Jurkat, Clone E6-1 (cell line): ENCODE measurements around the gene ATP1B3.
"Not testable (repeated sequence)": the region's sequence is repeated elsewhere in the genome, so short reads cannot be mapped to it uniquely, and the experiment has no call there.

Experiments used
- DNase-seq: peaks from one replicate; pipeline ENCODE4 v3.0.0-alpha.2; 2011; ENCODE audit warnings: low read depth, low spot score
- H3K4me3 ChIP-seq: 2 replicates; pipeline ENCODE4 v1.5.1; 2011; ENCODE audit warnings: mild to moderate bottlenecking, low read length, control low read depth, moderate library complexity

The ATP1B3 gene

GRCh38 chr3:141858312-141858711, 18.1 kb upstream of the ATP1B3 start:
- DNase-seq: no peak
- no peak overlapping the region for H3K4me3 ChIP-seq

DNA sequence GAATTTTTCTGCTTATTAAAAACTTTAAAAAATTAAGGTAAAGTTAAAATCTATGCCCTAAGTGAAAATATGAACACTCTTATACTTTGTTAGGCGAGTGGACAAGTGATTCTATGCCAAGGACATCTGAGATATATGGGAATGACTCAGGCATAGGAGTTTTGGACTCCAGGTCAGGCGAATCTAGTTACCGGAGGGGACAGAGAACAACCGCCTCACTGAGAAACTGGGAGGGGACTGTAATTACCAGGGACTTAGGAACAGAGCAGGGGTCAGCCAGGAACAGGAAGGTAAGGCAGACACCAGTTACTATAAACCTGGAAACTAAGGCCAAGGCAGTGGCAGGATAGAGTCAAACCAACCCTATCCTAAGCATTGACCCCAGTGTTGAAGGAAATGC, 16.8 kb upstream of the ATP1B3 start:
- DNase-seq: no peak

GRCh38 chr3:141860086-141860669, 16.3 kb upstream of the ATP1B3 start:
- H3K4me3 ChIP-seq: no peak overlapping the region
- no peak for DNase-seq

More for the DNA sequence above, 16.8 kb upstream of the ATP1B3 start:
- no peak overlapping the region for H3K4me3 ChIP-seq

DNA sequence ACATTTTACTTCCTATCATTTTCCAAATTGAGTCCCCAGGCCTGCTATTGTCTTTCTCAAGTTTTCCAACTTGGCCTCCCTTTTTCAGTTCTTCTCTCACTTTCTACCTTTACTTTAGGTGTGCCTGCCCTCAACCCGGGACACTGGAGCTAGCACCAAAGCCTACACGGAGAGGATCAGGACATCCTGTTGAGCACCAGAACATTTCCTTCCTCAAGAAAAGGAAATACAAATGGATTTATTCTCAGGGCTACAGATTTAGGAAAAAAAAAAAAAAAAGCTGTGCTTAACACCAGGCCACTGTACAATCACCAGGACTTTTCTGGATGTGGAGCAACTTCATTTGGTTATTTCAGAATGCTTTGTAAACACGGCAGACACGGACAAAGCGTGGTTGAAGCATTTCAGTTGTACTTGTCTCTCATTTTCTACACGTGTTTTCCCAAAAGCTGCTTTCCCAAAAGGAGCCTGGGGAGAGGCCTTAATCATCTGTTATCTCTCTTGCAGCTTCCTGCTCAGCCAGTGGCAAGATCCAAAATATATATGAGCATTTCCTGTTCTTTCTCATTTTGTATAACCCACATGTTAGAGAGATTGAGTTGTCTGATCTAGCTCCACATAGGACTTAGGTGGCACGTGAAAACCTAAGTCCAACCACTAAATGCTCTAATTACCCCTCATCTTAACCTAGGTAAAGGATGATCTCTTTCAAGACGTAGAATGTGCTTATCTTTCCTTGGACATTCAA, 15.5 kb upstream of the ATP1B3 start:
- H3K4me3 ChIP-seq: no peak overlapping the region
- DNase-seq: peak; percentile 24

- no peak overlapping the region for H3K4me3 ChIP-seq
- no peak for DNase-seq
Measured at GRCh38 chr3:141862279-141862816, 14.1 kb upstream of the ATP1B3 start.

DNA sequence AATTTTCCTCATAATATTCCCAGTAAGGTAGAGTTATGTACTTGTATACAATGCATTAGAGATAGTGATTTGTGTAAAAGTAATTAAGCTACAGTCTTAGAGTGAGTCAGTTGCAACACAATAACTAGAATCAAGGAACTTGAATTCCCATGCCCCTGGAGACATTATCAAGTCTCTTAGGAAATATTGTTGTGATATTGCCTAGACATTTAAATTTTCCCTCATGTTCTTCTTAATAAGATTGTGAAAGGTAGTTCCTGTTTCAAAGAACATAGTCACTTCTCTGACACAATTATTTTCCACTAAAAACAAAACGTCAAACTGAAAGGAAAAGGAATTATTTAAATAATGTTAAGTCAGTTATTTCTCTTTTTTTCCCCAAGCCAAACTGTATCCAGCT, 13.0 kb upstream of the ATP1B3 start:
- no peak overlapping the region for H3K4me3 ChIP-seq
- no peak for DNase-seq

GRCh38 chr3:141864281-141864970, 12.0 kb upstream of the ATP1B3 start:
- no peak overlapping the region for H3K4me3 ChIP-seq
- DNase-seq: no peak

GRCh38 chr3:141865101-141865500, 11.3 kb upstream of the ATP1B3 start:
- H3K4me3 ChIP-seq: no peak overlapping the region
- DNase-seq: no peak

DNA sequence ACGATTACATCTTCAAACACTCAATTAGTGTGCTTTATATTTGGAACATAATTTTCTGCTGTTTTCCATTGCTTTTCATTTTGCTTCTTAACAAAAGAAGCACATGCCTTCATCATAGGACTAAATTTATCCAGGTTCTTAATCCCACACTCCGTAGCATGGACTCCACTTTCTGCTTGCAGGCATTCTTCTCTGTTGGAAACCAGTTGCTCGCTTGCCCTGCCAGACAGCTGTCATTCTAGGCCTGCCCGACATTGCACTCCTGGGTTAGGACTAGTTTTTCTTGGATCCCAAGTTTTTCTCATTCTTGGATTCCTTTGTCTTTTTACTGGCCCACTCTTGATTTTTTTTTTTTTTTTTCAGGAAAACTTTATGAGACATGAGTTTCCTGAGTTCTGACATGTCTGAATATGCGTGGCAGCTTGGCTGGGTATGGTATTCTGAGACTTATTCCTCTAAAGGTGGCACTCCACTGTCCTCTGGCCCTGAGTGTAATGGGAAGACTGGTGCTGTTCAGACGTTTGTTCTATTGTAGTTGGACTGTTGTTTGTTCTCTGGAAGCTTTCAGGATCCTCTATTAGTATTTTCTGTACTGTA, 6.3 kb upstream of the ATP1B3 start:
- H3K4me3 ChIP-seq: no peak overlapping the region
- DNase-seq: no peak

- peak; percentile 83 for DNase-seq
- peak overlapping the region; percentile 82 for H3K4me3 ChIP-seq
Measured at GRCh38 chr3:141875374-141875892, 1.0 kb upstream of the ATP1B3 start.

GRCh38 chr3:141875893-141876380, 506 bp upstream of the ATP1B3 start:
- peak; percentile 56 for DNase-seq
- peak overlapping the region; percentile 82 for H3K4me3 ChIP-seq

- peak; percentile 22 for DNase-seq
Measured at GRCh38 chr3:141876891-141877621, 613 bp downstream of the ATP1B3 start.

GRCh38 chr3:141877911-141878310, 1.5 kb downstream of the ATP1B3 start:
- DNase-seq: peak; percentile 46
- peak overlapping the region; percentile 82 for H3K4me3 ChIP-seq

More at GRCh38 chr3:141876891-141877621, 613 bp downstream of the ATP1B3 start:
- peak overlapping the region; percentile 82 for H3K4me3 ChIP-seq

DNA sequence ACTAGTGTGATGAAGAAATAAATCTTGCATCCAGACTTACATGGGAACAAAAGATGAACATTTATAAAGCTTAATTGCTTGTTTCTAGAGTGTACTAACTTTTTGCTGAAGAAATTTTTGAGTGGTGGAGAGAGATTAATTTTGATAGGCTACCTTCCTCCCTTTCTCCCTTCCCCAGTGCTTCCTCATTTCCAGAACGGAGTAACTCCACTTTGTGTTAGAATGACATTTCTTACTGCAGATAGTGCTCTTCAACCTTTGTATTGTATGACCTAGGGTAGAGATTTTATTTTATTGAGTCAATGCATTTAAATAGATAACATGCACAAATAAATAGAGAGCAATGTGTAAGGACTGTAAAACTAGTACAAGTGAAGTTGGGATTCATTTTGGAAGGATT, 1.9 kb downstream of the ATP1B3 start:
- peak overlapping the region; percentile 82 for H3K4me3 ChIP-seq
- DNase-seq: no peak

DNA sequence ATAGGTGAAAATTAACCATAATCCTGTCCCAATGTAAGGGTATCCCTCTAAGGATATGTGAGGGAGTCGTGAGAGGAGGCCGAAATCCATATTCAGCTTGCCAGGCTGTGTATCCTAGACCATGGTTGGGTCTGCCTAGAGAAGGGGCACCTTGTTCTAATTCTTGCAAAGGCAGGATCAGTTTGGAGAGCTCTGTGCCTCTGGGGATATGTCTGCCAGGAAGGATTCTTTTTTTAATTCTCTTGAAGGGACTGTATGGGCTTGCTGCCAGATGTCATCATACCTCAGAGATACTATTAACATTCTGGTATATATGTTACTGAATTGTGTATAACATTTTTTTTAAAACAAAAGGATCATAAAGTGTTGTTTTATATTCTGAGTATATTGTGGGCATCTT, 2.4 kb downstream of the ATP1B3 start:
- DNase-seq: no peak
- H3K4me3 ChIP-seq: no peak overlapping the region

GRCh38 chr3:141881702-141882101, 5.3 kb downstream of the ATP1B3 start:
- DNase-seq: peak; percentile 42
- peak overlapping the region; percentile 2 for H3K4me3 ChIP-seq

DNA sequence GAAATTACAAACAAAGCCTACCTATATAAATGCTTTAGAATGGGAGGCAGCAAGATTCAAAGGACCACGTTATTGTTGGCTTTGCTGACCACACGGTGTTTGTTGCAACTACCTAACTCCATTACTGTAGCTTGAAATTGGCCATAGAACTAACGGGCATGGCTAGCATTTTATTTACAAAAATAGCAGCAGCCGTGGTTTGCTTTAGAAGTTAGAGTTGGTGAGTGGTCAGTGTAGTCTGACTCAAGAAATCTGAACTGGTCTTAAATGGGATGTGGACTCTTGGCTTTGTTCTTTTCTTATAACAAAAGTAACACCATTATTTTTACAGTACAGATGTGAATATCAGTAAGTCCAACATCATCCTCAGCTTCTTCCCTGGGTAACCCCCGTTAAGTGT, 10.6 kb downstream of the ATP1B3 start:
- no peak for DNase-seq
- no peak overlapping the region for H3K4me3 ChIP-seq

GRCh38 chr3:141888548-141888947, 12.1 kb downstream of the ATP1B3 start:
- not testable (repeated sequence) for DNase-seq

More at GRCh38 chr3:141888548-141888947, 12.1 kb downstream of the ATP1B3 start:
- H3K4me3 ChIP-seq: not testable (repeated sequence)
